Measurements from ENCODE around the gene TRAM2. TPM values are rescaled to one million over a fixed set of nuclear protein-coding genes. Genes with fewer than 3 reads are reported as not detected.

Gene TRAM2
- total RNA-seq, 1 experiment from 2014 or later, result 12.8 TPM

DNA sequence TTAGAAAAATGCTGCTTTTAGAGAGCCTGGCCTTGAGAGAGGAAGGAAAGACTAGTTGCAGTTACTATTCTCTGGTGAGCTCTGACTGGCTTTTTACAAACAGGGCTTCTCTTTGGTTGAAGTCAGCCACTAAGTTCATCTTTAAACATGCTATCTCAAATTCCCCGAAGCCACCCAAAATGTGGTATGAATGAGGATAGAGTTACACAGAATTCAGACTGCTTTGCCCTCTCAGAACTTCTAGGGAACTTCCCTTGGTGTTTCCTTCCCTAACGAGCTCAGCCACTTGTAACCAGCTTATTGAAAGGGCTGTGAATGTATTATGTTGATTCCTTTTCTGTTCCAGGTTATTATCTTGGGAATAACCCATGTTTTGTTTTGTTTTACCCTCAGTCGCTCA, 83.2 kb downstream of the TRAM2 start:
- H3K36me3 Mint-ChIP-seq (ENCODE audit: insufficient read depth, unreplicated experiment), result no peaks in the 10 kb centered on the region
- TF ChIP-seq, protein P1, sequence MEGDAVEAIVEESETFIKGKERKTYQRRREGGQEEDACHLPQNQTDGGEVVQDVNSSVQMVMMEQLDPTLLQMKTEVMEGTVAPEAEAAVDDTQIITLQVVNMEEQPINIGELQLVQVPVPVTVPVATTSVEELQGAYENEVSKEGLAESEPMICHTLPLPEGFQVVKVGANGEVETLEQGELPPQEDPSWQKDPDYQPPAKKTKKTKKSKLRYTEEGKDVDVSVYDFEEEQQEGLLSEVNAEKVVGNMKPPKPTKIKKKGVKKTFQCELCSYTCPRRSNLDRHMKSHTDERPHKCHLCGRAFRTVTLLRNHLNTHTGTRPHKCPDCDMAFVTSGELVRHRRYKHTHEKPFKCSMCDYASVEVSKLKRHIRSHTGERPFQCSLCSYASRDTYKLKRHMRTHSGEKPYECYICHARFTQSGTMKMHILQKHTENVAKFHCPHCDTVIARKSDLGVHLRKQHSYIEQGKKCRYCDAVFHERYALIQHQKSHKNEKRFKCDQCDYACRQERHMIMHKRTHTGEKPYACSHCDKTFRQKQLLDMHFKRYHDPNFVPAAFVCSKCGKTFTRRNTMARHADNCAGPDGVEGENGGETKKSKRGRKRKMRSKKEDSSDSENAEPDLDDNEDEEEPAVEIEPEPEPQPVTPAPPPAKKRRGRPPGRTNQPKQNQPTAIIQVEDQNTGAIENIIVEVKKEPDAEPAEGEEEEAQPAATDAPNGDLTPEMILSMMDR (IDR thresholded peaks at IDR 0.05; ENCODE audit: unreplicated experiment), result no peak
- CTCF ChIA-PET, result no interaction called here
- no peak for DNase-seq
- no peaks in the 10 kb centered on the region for H3K9me3 Mint-ChIP-seq (ENCODE audit: low read depth, unreplicated experiment)
- no peaks in the 10 kb centered on the region for H3K4me1 Mint-ChIP-seq (ENCODE audit: low read depth, unreplicated experiment)
- no peak overlapping the region for H3K4me3 Mint-ChIP-seq (ENCODE audit: low read depth, unreplicated experiment)
- no peaks in the 10 kb centered on the region for H3K27me3 Mint-ChIP-seq (ENCODE audit: unreplicated experiment)
- no TSS peak for BruUV-seq (replicated peaks)
- H3K27ac Mint-ChIP-seq (ENCODE audit: unreplicated experiment), result no peak overlapping the region
- intact Hi-C loops (cut with micrococcal nuclease; ENCODE audit: unreplicated experiment), result no loop called here

DNA sequence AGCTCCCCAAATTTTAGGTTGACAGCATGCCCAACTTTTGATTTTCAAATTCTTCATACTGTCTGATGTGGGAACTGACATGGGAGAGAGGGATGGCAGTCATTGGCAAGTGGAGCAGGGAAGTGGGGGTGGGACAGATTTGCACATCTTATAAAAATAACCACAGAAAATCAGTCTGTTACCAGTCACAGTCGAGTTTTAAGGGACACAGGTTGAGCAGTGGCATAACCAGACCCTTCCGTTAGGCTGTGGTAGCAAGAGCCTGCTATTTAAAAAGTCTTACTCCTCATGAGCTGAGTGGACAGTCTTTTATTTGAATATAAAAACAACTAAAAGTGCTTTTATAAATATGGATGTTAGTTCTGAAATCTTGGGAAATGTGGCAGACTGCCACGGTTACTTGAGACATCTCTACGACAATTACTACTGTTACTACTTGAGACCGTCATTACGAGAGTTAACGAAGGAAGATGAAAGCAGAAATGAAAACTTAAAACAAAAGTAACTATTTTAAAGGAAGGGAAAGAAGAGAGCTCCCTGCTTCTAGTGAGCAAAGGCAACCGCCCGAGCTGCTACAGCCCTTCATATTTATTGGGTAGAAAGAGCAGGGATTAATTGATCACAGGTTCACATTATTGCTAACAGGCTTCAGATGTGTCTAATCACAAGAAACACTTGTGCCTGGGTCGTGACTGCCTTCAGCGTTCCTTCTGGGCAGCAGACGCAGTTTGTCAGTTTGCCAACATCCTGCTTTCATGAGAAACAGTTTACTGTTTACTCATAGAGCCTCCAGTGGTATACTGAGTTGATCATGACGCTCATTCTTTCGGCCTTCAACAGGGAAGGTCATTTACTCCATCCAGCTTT, 85.4 kb downstream of the TRAM2 start:
- CTCF ChIA-PET, result interaction anchor here (0.6 kb wide), 1 partner anchor 1349 kb away, joined by 6 read pairs; no protein-coding TSS in a partner anchor
- no peaks in the 10 kb centered on the region for H3K36me3 Mint-ChIP-seq (ENCODE audit: insufficient read depth, unreplicated experiment)
- intact Hi-C loops (cut with micrococcal nuclease; ENCODE audit: unreplicated experiment), result no loop called here
- H3K4me1 Mint-ChIP-seq (ENCODE audit: low read depth, unreplicated experiment), result no peaks in the 10 kb centered on the region
- TF ChIP-seq, protein P1 (IDR thresholded peaks at IDR 0.05; ENCODE audit: unreplicated experiment), result no peak
- no peak overlapping the region for H3K4me3 Mint-ChIP-seq (ENCODE audit: low read depth, unreplicated experiment)
- BruUV-seq (replicated peaks), result no TSS peak
- H3K9me3 Mint-ChIP-seq (ENCODE audit: low read depth, unreplicated experiment), result no peaks in the 10 kb centered on the region
- DNase-seq, result no peak
- no peaks in the 10 kb centered on the region for H3K27me3 Mint-ChIP-seq (ENCODE audit: unreplicated experiment)
- no peak overlapping the region for H3K27ac Mint-ChIP-seq (ENCODE audit: unreplicated experiment)

DNA sequence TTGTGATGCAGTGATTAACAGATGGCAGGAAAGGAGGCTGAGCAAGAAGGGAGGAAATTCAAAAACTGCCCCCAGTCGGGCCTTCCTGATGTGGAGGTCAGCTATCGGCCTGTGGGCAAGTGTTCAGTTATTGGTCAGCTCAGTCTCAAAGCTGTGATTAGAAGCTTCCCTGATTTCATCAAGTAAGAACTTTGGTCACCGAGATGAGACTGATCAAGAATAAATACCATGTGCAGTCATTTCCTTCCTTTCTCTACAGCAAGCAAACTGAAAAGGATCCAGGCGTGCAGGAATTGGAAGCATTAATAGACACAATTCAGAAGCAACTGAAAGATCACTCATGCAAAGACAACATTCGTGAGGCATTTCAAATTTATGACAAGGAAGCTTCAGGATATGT, 87.0 kb downstream of the TRAM2 start:
- intact Hi-C loops (cut with micrococcal nuclease; ENCODE audit: unreplicated experiment), result no loop called here
- Mint-ChIP-seq H3K36me3 (ENCODE audit: insufficient read depth, unreplicated experiment) (no peaks in the 10 kb centered on the region), H3K9me3 (ENCODE audit: low read depth, unreplicated experiment) (no peaks in the 10 kb centered on the region), H3K27me3 (ENCODE audit: unreplicated experiment) (no peaks in the 10 kb centered on the region), H3K4me3 (ENCODE audit: low read depth, unreplicated experiment) (no peak overlapping the region), H3K4me1 (ENCODE audit: low read depth, unreplicated experiment) (no peaks in the 10 kb centered on the region), H3K27ac (ENCODE audit: unreplicated experiment) (no peak overlapping the region)
- TF ChIP-seq, protein P1 (IDR thresholded peaks at IDR 0.05; ENCODE audit: unreplicated experiment), result no peak
- CTCF ChIA-PET, result no interaction called here
- DNase-seq, result no peak
- no TSS peak for BruUV-seq (replicated peaks)

DNA sequence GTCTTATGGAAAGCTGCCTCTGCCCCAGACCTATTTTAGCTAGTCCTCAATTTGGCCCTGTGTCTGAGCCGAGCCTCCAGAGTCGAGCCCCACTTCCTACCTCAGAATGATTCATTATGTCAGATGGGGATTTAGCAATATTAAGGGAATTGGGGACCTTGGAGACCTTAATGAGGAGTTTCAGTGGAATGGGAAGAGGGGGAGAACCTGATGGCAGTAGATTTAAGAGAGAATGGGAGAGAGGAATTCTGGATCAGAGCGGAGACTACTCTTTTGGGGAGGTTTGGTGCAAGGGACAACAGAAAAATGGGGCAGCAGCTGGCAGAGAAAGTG, 93.2 kb downstream of the TRAM2 start:
- CTCF ChIA-PET, result no interaction called here
- no TSS peak for BruUV-seq (replicated peaks)
- H3K27me3 Mint-ChIP-seq (ENCODE audit: unreplicated experiment), result no peaks in the 10 kb centered on the region
- no peaks in the 10 kb centered on the region for H3K9me3 Mint-ChIP-seq (ENCODE audit: low read depth, unreplicated experiment)
- no peak overlapping the region for H3K4me3 Mint-ChIP-seq (ENCODE audit: low read depth, unreplicated experiment)
- intact Hi-C loops (cut with micrococcal nuclease; ENCODE audit: unreplicated experiment), result no loop called here
- peaks cover 27% of the 10 kb centered on the region for H3K4me1 Mint-ChIP-seq (ENCODE audit: low read depth, unreplicated experiment)
- no peak for DNase-seq
- TF ChIP-seq, protein P1 (IDR thresholded peaks at IDR 0.05; ENCODE audit: unreplicated experiment), result no peak
- no peak overlapping the region for H3K27ac Mint-ChIP-seq (ENCODE audit: unreplicated experiment)
- no peaks in the 10 kb centered on the region for H3K36me3 Mint-ChIP-seq (ENCODE audit: insufficient read depth, unreplicated experiment)

Data from Calu3 (cell line).